Mammary epithelial cell (primary cell): Measurements from ENCODE around the gene TBRG4.

Experiments used
- EZH2 ChIP-seq: IDR thresholded peaks from 2 replicates; pipeline ENCODE4 v1.6.1; 2012; ENCODE audit warnings: low read length, inconsistent platforms, borderline replicate concordance
- TF ChIP-seq, protein P1 (sequence below), 2 donors: IDR thresholded peaks in 1 of 2; conservative IDR thresholded peaks in 1 of 2; 2 replicates each; pipeline ENCODE4 v1.5.1; 2011 to 2012; ENCODE audit warnings: inconsistent platforms in 2 of 2, low read length in 2 of 2, mild to moderate bottlenecking in 2 of 2, control low read depth in 1 of 2, low read depth in 1 of 2; ENCODE audit not compliant: insufficient read depth in 1 of 2; ENCODE audit errors: extremely low read depth in 1 of 2

GRCh38 chr7:45086331-45087065 lies 25.0 kb downstream of the TBRG4 start:
- TF ChIP-seq, protein P1, sequence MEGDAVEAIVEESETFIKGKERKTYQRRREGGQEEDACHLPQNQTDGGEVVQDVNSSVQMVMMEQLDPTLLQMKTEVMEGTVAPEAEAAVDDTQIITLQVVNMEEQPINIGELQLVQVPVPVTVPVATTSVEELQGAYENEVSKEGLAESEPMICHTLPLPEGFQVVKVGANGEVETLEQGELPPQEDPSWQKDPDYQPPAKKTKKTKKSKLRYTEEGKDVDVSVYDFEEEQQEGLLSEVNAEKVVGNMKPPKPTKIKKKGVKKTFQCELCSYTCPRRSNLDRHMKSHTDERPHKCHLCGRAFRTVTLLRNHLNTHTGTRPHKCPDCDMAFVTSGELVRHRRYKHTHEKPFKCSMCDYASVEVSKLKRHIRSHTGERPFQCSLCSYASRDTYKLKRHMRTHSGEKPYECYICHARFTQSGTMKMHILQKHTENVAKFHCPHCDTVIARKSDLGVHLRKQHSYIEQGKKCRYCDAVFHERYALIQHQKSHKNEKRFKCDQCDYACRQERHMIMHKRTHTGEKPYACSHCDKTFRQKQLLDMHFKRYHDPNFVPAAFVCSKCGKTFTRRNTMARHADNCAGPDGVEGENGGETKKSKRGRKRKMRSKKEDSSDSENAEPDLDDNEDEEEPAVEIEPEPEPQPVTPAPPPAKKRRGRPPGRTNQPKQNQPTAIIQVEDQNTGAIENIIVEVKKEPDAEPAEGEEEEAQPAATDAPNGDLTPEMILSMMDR (conservative IDR thresholded peaks at IDR 0.05 in 1 of 2, IDR thresholded peaks at IDR 0.05 in 1 of 2; ENCODE audit: extremely low read depth in 1 of 2, insufficient read depth in 1 of 2, low read depth in 1 of 2, low read length in 2 of 2), result no peak
- TF ChIP-seq EZH2, result no peak
